SK-N-SH (cell line): ENCODE data around the gene DYRK3.

Experiments
- FOXM1 ChIP-seq: IDR thresholded peaks from 2 replicates; pipeline ENCODE4 v1.4.0; 2012; ENCODE audit warnings: low read depth, mild to moderate bottlenecking
- GATA2 ChIP-seq: sonication (generic); formaldehyde crosslinking; IDR thresholded peaks from 2 replicates; pipeline ENCODE4 v1.5.0; 2020; ENCODE audit warnings: mild to moderate bottlenecking, missing genetic modification reagents
- RAD21 ChIP-seq: IDR thresholded peaks from 2 replicates; pipeline ENCODE4 v1.6.1; 2012; ENCODE audit warnings: mild to moderate bottlenecking, low read length
- TAF1 ChIP-seq: IDR thresholded peaks from 2 replicates; pipeline ENCODE4 v1.6.1; 2012; ENCODE audit warnings: low read depth, mild to moderate bottlenecking, low read length, moderate library complexity, borderline replicate concordance
- TF ChIP-seq, protein P1 (sequence below): fragments of 200-600 bp; sonication (generic); IDR thresholded peaks from 2 replicates; pipeline ENCODE4 v1.6.1; 2017; ENCODE audit warnings: antibody characterized with exemption, mild to moderate bottlenecking, moderate library complexity

DNA sequence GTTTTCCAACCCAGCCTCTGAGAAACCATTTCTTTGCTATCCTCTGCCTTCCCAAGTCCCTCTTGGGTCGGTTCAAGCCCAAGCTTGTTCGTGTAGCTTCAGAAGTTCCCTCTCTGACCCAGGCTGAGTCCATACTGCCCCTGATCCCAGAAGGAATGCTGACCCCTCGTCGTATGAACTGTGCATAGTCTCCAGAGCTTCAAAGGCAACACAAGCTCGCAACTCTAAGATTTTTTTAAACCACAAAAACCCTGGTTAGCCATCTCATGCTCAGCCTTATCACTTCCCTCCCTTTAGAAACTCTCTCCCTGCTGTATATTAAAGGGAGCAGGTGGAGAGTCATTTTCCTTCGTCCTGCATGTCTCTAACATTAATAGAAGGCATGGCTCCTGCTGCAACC, 46.8 kb upstream of the DYRK3 start:
- TF ChIP-seq TAF1, result no peak
- TF ChIP-seq, protein P1, sequence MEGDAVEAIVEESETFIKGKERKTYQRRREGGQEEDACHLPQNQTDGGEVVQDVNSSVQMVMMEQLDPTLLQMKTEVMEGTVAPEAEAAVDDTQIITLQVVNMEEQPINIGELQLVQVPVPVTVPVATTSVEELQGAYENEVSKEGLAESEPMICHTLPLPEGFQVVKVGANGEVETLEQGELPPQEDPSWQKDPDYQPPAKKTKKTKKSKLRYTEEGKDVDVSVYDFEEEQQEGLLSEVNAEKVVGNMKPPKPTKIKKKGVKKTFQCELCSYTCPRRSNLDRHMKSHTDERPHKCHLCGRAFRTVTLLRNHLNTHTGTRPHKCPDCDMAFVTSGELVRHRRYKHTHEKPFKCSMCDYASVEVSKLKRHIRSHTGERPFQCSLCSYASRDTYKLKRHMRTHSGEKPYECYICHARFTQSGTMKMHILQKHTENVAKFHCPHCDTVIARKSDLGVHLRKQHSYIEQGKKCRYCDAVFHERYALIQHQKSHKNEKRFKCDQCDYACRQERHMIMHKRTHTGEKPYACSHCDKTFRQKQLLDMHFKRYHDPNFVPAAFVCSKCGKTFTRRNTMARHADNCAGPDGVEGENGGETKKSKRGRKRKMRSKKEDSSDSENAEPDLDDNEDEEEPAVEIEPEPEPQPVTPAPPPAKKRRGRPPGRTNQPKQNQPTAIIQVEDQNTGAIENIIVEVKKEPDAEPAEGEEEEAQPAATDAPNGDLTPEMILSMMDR, result no peak
- TF ChIP-seq GATA2 (CRISPR knock-in tag), result no peak
- TF ChIP-seq FOXM1, result no peak
- no peak for TF ChIP-seq RAD21
